ENCODE data around the gene OTULINL.

OTULINL gene

GRCh38 chr5:14603141-14603540 lies 21.5 kb downstream of the OTULINL start:
- no peak for DNase-seq

GRCh38 chr5:14607104-14607503 lies 25.5 kb downstream of the OTULINL start:
- no peak for DNase-seq

- DNase-seq: no peak
Observed at GRCh38 chr5:14608169-14608568, 26.6 kb downstream of the OTULINL start.

DNA sequence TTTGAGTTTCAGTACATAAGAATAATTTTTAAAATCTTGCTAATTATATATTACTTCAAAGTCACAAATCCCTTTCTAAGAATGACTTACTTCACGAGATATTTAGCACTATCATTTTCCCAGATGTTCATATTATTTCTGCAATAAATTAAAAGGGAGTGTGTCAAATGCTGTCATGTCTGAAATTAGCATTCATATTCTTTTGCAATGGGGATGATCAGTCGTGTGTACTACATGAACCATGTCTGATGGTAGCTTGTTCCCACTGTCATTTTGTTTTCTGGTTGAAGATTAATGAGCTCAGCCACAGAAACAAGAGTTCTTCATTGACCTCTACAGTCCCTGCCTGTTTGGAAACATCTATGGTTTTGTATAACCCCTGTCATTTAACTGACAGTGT lies 30.1 kb downstream of the OTULINL start:
- DNase-seq: no peak

DNA sequence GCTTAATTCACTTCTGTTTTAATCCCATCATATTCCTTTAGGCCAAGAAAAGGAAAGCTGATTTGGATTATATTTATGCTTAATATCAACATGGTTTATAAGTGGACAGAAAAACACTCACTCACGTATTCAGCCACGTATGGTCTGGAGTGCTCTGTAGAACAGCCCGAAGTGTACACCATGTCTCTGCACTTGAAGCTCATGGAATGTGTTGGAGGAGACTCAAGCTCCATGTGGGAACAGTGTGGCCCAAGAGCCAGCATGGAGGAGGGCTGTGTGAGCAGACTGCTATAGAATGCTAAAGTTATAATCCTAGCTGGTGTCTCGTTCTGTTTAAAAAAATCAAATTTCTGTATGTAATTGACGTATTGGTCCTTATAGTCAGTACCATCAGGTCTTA lies 32.9 kb downstream of the OTULINL start:
- no peak for DNase-seq

GRCh38 chr5:14615365-14615764 lies 33.8 kb downstream of the OTULINL start:
- DNase-seq: no peak

- no peak for DNase-seq
Observed at GRCh38 chr5:14617441-14617840, 35.8 kb downstream of the OTULINL start.

- DNase-seq: no peak
Observed at GRCh38 chr5:14627270-14627669, 45.7 kb downstream of the OTULINL start.

DNA sequence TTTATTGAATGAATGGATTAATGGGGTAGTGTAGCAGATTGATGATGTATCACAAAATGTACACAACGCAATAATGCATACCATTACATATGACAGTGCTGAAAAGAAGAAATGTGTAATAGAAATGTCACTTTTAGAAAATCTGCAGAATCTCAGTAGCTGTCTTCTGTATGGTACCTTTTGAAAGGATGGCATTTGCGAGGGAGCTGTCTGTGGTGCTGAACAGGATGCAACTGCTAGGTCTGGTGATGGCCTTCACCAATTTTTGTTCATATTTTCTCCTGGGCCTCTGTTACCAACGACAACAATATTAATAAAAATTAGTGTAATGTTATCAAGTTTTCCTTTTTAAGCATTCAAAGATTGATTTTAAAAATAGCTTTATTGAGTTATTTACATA lies 46.8 kb downstream of the OTULINL start:
- peak; percentile 69 for DNase-seq

- DNase-seq: no peak
Observed at GRCh38 chr5:14630671-14631070, 49.1 kb downstream of the OTULINL start.

DNA sequence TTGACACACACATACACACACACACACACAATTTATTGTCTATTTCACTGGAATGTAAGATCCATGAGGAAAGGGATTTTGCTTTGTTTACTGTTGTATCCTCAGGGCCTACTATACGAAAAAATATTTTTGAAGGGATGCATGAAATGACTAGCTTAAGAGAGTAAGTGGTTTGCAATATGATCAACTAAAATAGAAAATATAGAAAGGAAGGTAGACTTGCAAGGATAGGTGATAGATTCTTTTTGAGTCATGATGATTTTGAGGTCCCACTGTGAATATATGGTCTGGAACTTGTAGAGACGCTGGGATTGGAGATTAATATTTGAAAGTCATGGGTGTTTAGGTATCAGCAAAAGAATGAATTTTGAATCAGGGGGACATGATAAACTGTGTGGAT lies 54.1 kb downstream of the OTULINL start:
- no peak for DNase-seq

GRCh38 chr5:14640765-14641164 lies 59.2 kb downstream of the OTULINL start:
- no peak for DNase-seq

DNA sequence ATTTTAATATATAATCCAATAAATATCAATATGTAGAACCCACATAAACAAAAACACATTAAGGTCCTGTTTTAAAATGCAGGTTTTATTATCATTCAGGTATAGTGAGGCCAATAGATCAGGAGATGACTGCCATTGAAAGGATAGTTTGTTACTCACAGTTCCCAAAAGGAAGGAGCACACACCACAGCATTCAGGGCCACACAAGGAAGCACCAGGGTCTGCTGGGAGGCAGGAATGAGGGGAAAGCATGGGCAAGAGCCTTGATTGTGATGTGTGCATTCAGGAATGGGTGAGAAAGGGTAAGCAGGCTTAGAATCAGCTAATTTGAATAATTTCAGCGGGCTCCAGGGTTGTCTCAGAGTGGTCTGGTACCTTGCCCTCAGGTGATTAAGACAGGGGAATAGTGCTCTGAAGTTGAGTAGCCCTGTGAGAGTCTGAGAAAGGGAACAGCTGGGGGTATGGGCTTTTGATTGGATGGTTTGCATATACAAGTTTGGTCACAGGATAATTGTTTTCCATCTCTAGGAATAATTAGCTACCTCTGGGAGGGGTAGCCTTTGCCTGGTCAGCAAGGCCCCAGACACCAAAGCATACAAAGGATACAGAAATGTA lies 63.1 kb downstream of the OTULINL start:
- DNase-seq: no peak

DNA sequence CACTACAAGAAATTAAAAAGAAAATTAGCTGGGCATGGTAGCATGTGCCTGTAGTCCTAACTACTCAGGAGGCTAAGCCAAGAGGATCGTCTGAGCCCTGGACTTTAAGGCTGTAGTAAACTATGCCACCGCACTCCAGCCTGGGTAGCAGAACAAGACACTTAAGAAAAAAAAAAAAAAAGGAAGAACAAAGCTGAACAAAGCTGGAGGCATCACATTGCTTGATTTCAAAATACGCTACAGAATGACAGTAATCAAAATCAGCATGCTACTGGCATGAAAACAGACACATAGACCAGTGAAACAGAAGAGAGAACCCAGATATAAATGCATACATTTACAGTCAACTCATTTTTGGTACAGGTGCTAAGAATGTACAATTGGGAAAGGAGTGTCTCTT lies 68.5 kb downstream of the OTULINL start:
- DNase-seq: no peak

DNA sequence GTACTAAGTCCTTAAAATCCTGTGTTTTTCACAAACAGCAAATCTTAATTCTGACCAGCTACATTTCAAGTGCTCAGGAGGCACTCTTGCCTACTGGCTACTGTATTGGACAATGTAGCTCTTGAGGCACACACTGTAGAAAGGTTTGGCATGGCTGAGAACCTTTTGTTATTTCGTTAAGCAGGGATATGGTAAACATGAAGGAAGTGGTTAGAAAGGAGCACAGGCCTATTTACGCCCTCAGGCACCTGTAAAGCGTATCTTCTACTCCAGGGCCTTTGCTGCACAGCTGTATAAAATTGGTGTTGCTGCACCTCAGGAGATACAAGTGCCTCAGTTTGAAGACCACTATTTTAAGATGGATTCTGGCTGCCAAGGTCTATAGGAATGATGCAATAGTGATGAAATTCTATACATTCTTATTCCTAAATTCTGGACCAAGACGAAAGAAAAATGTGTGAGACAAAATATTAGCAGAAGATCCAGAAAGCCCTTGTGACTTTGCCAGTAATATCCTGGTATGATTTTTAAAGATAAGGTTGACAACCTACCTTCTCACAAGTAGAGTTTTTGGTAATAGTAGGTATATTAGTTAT lies 73.7 kb downstream of the OTULINL start:
- no peak for DNase-seq

- no peak for DNase-seq
Observed at GRCh38 chr5:14656898-14657297, 75.3 kb downstream of the OTULINL start.

DNA sequence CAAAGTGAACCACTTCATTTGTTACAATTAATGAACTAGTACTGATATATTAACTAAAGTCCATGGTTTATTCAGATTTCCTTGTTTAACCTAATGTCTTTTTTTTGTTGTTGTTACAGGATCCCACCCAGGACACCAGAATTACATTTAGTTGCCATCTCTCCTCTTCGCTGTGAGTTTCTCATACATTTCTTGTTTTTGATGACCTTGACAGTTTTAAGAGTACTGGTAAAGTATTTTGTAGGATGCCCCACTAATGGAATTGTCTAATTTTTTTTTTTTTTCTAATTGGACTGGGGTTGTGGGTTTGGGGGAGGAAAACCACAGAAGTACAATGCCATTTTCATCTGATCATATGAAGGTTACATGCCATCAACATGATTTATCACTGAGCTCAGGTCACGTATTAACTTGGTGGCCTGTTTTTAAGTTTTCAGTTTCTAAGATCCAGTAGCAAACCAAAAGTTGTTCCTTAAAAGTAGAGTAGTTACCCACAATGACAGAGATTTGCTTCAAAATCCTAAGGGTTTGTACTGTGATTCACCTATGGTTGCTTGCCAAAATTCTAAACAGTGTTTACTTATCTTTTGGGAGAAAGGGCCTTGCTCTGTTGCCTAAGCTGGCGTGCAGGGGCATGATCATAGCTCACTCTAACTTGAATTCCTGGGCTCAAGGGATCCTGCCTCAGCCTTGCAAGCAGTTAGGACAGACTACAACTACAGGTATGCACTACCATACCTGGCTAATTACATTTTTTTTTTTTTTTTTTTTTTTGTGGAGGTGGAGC lies 78.4 kb downstream of the OTULINL start:
- DNase-seq: peak; percentile 39

- DNase-seq: no peak
Observed at GRCh38 chr5:14660833-14661232, 79.2 kb downstream of the OTULINL start.

Data from fibroblast of skin of scalp (primary cell).